MM.1S (cell line): Measurements from ENCODE around the gene NXN.

Source experiments
- DNase-seq: peaks from one replicate; pipeline ENCODE4 v3.0.0-alpha.2; 2015
- H2AFZ ChIP-seq: fragments of 300-600 bp; sonication (generic); 2 replicates; pipeline ENCODE4 v1.6.0; 2016; ENCODE audit warnings: antibody characterized with exemption, low read length
- H3F3A ChIP-seq: fragments of 300-600 bp; sonication (generic); 2 replicates; pipeline ENCODE4 v1.6.1; 2016; ENCODE audit warnings: mild to moderate bottlenecking, antibody characterized with exemption, low read length, moderate library complexity, mixed read lengths; ENCODE audit not compliant: insufficient read depth
- H3K27ac ChIP-seq: fragments of 300-600 bp; sonication (generic); 2 replicates; pipeline ENCODE4 v1.5.1; 2016; ENCODE audit warnings: mild to moderate bottlenecking, low read length
- H3K27me3 ChIP-seq: fragments of 300-600 bp; sonication (generic); replicated peaks from 2 replicates; pipeline ENCODE4 v1.6.0; 2016; ENCODE audit warnings: low read length; ENCODE audit not compliant: insufficient read depth
- H3K36me3 ChIP-seq: fragments of 300-600 bp; sonication (generic); replicated peaks from 2 replicates; pipeline ENCODE4 v1.6.1; 2016; ENCODE audit warnings: mild to moderate bottlenecking, low read length, mixed read lengths; ENCODE audit not compliant: insufficient read depth
- H3K4me1 ChIP-seq: fragments of 300-600 bp; sonication (generic); 2 replicates; pipeline ENCODE4 v1.6.1; 2016; ENCODE audit warnings: low read length, mixed read lengths
- H3K4me2 ChIP-seq: fragments of 300-600 bp; sonication (generic); 2 replicates; pipeline ENCODE4 v1.6.0; 2016; ENCODE audit warnings: low read depth, low read length
- H3K4me3 ChIP-seq: fragments of 300-600 bp; sonication (generic); 2 replicates; pipeline ENCODE4 v1.5.1; 2016; ENCODE audit warnings: low read length, mixed read lengths
- H3K79me2 ChIP-seq: fragments of 300-600 bp; sonication (generic); 2 replicates; pipeline ENCODE4 v1.6.1; 2016; ENCODE audit warnings: mixed run types, low read length, mixed read lengths
- H3K9ac ChIP-seq: fragments of 300-600 bp; sonication (generic); 2 replicates; pipeline ENCODE4 v1.6.1; 2016; ENCODE audit warnings: low read length, mixed read lengths
- H3K9me2 ChIP-seq: fragments of 300-600 bp; sonication (generic); replicated peaks from 2 replicates; pipeline ENCODE4 v1.6.1; 2016; ENCODE audit warnings: mild to moderate bottlenecking, low read length, mixed read lengths; ENCODE audit not compliant: insufficient read depth
- H3K9me3 ChIP-seq: fragments of 300-600 bp; sonication (generic); replicated peaks from 2 replicates; pipeline ENCODE4 v1.6.1; 2016; ENCODE audit warnings: mild to moderate bottlenecking, low read length, mixed read lengths; ENCODE audit not compliant: insufficient read depth
- H4K20me1 ChIP-seq: fragments of 300-600 bp; sonication (generic); 2 replicates; pipeline ENCODE4 v1.6.1; 2016; ENCODE audit warnings: mild to moderate bottlenecking, low read length, moderate library complexity, mixed read lengths; ENCODE audit not compliant: insufficient read depth
- EZH2 ChIP-seq: fragments of 300-600 bp; sonication (generic); optimal IDR thresholded peaks from 2 replicates; pipeline ENCODE3; 2017; ENCODE audit warnings: low read depth, mild to moderate bottlenecking, antibody characterized with exemption, low read length, mixed read lengths
- EZH2phosphoT487 ChIP-seq: fragments of 300-600 bp; sonication (generic); IDR thresholded peaks from 2 replicates; pipeline ENCODE4 v1.6.1; 2018; ENCODE audit warnings: antibody characterized with exemption, low read length
- TF ChIP-seq, protein P1 (sequence below): fragments of 300-600 bp; sonication (generic); IDR thresholded peaks from 2 replicates; pipeline ENCODE4 v1.5.1; 2016; ENCODE audit warnings: antibody characterized with exemption, low read length, mixed read lengths

NXN gene

DNA sequence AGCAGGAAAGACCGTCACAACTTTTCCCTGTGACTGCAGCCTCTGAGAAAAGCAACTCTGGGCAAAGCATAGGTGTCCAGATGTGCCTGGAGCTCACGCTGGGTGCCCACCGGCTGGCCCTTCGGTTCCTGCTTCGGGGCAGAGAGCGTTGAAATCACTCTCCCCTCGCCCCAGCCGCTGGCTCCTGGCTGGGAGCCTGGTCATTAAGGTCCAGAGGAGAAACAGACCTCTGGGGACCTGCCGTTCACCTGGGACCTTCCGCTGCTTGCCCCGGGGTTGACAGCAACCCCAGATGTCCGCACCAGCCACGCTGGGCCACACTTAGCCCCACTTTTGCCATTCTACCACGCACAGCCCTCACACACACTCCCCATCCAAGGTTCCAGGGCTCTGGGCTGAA, 184.3 kb downstream of the NXN start:
- Histone ChIP-seq H3K79me2 (no peaks in the 10 kb centered on the region), H2AFZ (no peak overlapping the region), H3K27ac (no peak overlapping the region), H4K20me1 (no peaks in the 10 kb centered on the region), H3K4me1 (no peaks in the 10 kb centered on the region), H3F3A (no peaks in the 10 kb centered on the region), H3K36me3 (peaks cover 9% of the 10 kb centered on the region; the same call in 1 of the 2 replicates), H3K4me3 (no peak overlapping the region), H3K27me3 (peaks cover 34% of the 10 kb centered on the region), H3K9ac (no peak overlapping the region), H3K4me2 (no peak overlapping the region), H3K9me2 (no peaks in the 10 kb centered on the region), H3K9me3 (no peaks in the 10 kb centered on the region)
- TF ChIP-seq, protein P1, sequence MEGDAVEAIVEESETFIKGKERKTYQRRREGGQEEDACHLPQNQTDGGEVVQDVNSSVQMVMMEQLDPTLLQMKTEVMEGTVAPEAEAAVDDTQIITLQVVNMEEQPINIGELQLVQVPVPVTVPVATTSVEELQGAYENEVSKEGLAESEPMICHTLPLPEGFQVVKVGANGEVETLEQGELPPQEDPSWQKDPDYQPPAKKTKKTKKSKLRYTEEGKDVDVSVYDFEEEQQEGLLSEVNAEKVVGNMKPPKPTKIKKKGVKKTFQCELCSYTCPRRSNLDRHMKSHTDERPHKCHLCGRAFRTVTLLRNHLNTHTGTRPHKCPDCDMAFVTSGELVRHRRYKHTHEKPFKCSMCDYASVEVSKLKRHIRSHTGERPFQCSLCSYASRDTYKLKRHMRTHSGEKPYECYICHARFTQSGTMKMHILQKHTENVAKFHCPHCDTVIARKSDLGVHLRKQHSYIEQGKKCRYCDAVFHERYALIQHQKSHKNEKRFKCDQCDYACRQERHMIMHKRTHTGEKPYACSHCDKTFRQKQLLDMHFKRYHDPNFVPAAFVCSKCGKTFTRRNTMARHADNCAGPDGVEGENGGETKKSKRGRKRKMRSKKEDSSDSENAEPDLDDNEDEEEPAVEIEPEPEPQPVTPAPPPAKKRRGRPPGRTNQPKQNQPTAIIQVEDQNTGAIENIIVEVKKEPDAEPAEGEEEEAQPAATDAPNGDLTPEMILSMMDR: no peak
- TF ChIP-seq EZH2phosphoT487 (no peak), EZH2 (no peak)
- no peak for DNase-seq

DNA sequence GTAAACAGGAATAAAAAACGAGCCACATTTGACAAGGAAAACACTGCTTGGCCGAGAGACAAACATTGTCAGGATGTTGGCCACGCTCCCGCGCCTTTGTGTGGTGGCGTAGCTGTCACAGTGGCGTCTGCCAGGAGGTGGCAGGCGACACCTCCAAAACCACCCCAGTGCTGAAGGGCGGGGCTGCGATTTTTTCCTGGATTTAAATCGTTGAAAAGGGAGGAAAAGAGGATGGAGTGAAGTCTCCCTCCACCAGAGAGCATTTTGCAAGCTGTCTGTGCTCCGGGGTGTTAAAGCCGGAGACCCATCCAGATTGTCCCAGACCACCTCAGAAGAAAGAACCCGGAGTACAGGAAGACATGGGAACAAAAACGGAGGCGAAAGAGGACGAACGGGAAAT, 184.7 kb downstream of the NXN start:
- H3K27ac ChIP-seq: no peak overlapping the region
- no peaks in the 10 kb centered on the region for H3K4me1 ChIP-seq
- H4K20me1 ChIP-seq: no peaks in the 10 kb centered on the region
- no peak overlapping the region for H3K4me3 ChIP-seq
- no peaks in the 10 kb centered on the region for H3K9me3 ChIP-seq
- no peak overlapping the region for H2AFZ ChIP-seq
- H3K9me2 ChIP-seq: no peaks in the 10 kb centered on the region
- H3K4me2 ChIP-seq: no peak overlapping the region
- peaks cover 30% of the 10 kb centered on the region for H3K27me3 ChIP-seq
- H3K36me3 ChIP-seq: peaks cover 9% of the 10 kb centered on the region; the same call in 1 of the 2 replicates
- no peak overlapping the region for H3K9ac ChIP-seq
- H3K79me2 ChIP-seq: no peaks in the 10 kb centered on the region
- peak; percentile 42 for DNase-seq
- no peaks in the 10 kb centered on the region for H3F3A ChIP-seq
- TF ChIP-seq, protein P1: peak; percentile 69
- TF ChIP-seq EZH2phosphoT487: no peak

DNA sequence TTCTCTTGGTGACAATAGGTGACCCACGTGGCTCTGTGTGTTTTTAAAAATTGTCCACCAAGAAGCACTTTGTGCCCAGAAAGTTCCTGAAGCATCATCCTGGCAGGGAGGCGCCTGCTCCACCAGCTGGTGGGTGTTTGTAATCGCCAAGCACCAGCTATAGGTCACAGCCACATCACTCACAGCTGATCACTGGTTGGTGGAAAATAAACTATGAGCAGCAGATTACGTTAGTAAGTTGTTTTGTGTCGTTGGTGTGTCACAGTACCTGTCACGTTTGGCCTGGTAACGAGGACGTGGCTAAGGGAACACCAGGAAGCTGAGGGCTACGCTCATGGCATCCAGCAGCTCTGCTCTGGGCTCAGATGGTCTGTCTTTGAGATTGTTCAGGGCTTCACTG, 187.3 kb downstream of the NXN start:
- no peak overlapping the region for H3K9ac ChIP-seq
- H3K9me2 ChIP-seq: no peaks in the 10 kb centered on the region
- peaks cover 13% of the 10 kb centered on the region; the same call in 1 of the 2 replicates for H3K36me3 ChIP-seq
- H3K4me2 ChIP-seq: no peak overlapping the region
- no peak overlapping the region for H2AFZ ChIP-seq
- no peaks in the 10 kb centered on the region for H4K20me1 ChIP-seq
- no peaks in the 10 kb centered on the region for H3F3A ChIP-seq
- peaks cover 5% of the 10 kb centered on the region; the same call in 1 of the 2 replicates for H3K27me3 ChIP-seq
- DNase-seq: no peak
- no peak overlapping the region for H3K27ac ChIP-seq
- no peaks in the 10 kb centered on the region for H3K9me3 ChIP-seq
- H3K79me2 ChIP-seq: no peaks in the 10 kb centered on the region
- TF ChIP-seq, protein P1: no peak
- TF ChIP-seq EZH2phosphoT487 (no peak), EZH2 (no peak)
- no peak overlapping the region for H3K4me3 ChIP-seq
- H3K4me1 ChIP-seq: no peaks in the 10 kb centered on the region
